K562 (cell line): ENCODE data around the gene TMEM60. TPM values are rescaled to one million over a fixed set of nuclear protein-coding genes. Genes with fewer than 3 reads are reported as not detected.

Experiments used
- CBFA2T2 ChIP-seq: fragments of 450-650 bp; conservative IDR thresholded peaks from 2 replicates; pipeline ENCODE4 v1.6.1; 2017; ENCODE audit warnings: mild to moderate bottlenecking
- CCAR2 ChIP-seq: fragments of 200-400 bp; formaldehyde crosslinking; IDR thresholded peaks from 2 replicates; pipeline ENCODE4 v1.6.1; 2017; ENCODE audit warnings: mild to moderate bottlenecking, low read depth, low read length
- CREB1 ChIP-seq, 2 experiments: sonication (generic) in 1 of 2; formaldehyde crosslinking in 1 of 2; IDR thresholded peaks; 2 replicates each; pipeline versions ENCODE4 v1.6.1 to v1.8.0; 2012 to 2022; ENCODE audit warnings: inconsistent platforms in 1 of 2, mild to moderate bottlenecking in 1 of 2, missing genetic modification reagents in 1 of 2, moderate library complexity in 1 of 2
- FOXA3 ChIP-seq, 2 experiments: fragments of 450-650 bp in 1 of 2; sonication (generic) in 1 of 2; formaldehyde crosslinking; IDR thresholded peaks in 1 of 2; conservative IDR thresholded peaks in 1 of 2; 2 replicates each; pipeline versions ENCODE4 v1.4.0 to v1.8.0; 2020 to 2022; ENCODE audit warnings: mild to moderate bottlenecking in 2 of 2, missing genetic modification reagents in 1 of 2
- FOXK2 ChIP-seq, 2 experiments: fragments of 450-650 bp; IDR thresholded peaks in 1 of 2; conservative IDR thresholded peaks in 1 of 2; 2 replicates each; pipeline ENCODE4 v1.6.1; 2016; ENCODE audit warnings: low read depth in 2 of 2, mild to moderate bottlenecking in 1 of 2
- KLF10 ChIP-seq: fragments of 250-450 bp; sonication (Bioruptor Pico); IDR thresholded peaks from 2 replicates; pipeline ENCODE4 v1.6.1; 2021; ENCODE audit warnings: matching md5 sums
- MAFK ChIP-seq: IDR thresholded peaks from 2 replicates; pipeline ENCODE4 v1.6.1; 2011; ENCODE audit warnings: low read length, improper control_type of control experiment
- NR1H2 ChIP-seq: sonication (generic); formaldehyde crosslinking; IDR thresholded peaks from 2 replicates; pipeline ENCODE4 v1.4.0; 2020; ENCODE audit warnings: mild to moderate bottlenecking, missing genetic modification reagents
- PML ChIP-seq: IDR thresholded peaks from 2 replicates; pipeline ENCODE4 v1.6.1; 2012; ENCODE audit warnings: low read length, inconsistent platforms
- POLR2G ChIP-seq: fragments of 200-400 bp; formaldehyde crosslinking; IDR thresholded peaks from 2 replicates; pipeline ENCODE4 v1.6.1; 2017; ENCODE audit warnings: low read depth, mild to moderate bottlenecking, antibody characterized with exemption, low read length, moderate library complexity
- RCOR1 ChIP-seq, 2 experiments: IDR thresholded peaks; 2 replicates each; pipeline ENCODE4 v1.6.1; 2012; ENCODE audit warnings: low read depth in 2 of 2, low read length in 2 of 2, borderline replicate concordance in 1 of 2, improper control_type of control experiment in 1 of 2
- ZBTB17 ChIP-seq: fragments of 450-650 bp; formaldehyde crosslinking; IDR thresholded peaks from 2 replicates; pipeline ENCODE4 v1.4.0; 2020; ENCODE audit warnings: mild to moderate bottlenecking
- ZMIZ1 ChIP-seq, 2 experiments: fragments of 150-350 bp in 1 of 2; IDR thresholded peaks; 2 replicates each; pipeline ENCODE4 v1.6.1; 2012 to 2016; ENCODE audit warnings: low read depth in 2 of 2, low read length in 2 of 2, mild to moderate bottlenecking in 1 of 2, moderate library complexity in 1 of 2
- ZNF76 ChIP-seq: fragments of 250-450 bp; sonication (Bioruptor Pico); IDR thresholded peaks from 2 replicates; pipeline ENCODE4 v1.4.0; 2020; ENCODE audit warnings: mild to moderate bottlenecking, moderate library complexity, borderline replicate concordance
- polyA plus RNA-seq, 8 experiments: library from polyadenylated mRNA; depleted of rRNA in 4 of 8; stranded (reverse) in 5 of 8; unstranded in 3 of 8; fragments of >200 nt; fragmentation: Nextera tagmentation in 2 of 8; fragmentation: Illumina TruSeq in 1 of 8; extraction: Ambion mirVana in 2 of 8; extraction: Trizol in 1 of 8; gene quantifications; 2 replicates each; pipeline versions ENCODE4 v1.2.1 to v1.2.3, GENCODE V29; 2011 to 2014; ENCODE audit warnings: inconsistent platforms in 1 of 8, missing spikeins in 1 of 8
- total RNA-seq, 7 experiments: library from RNA; depleted of rRNA in 6 of 7; stranded (reverse); fragments of >200 nt in 6 of 7; fragmentation: Illumina TruSeq in 2 of 7; extraction: Trizol in 2 of 7; gene quantifications; 2 replicates each; pipeline versions ENCODE4 v1.2.1 to v1.2.3, GENCODE V29; 2011 to 2021; ENCODE audit warnings: low replicate concordance in 1 of 7
- TF ChIP-seq, protein P1 (sequence below): fragments of 450-650 bp; IDR thresholded peaks from 2 replicates; pipeline ENCODE4 v1.6.1; 2017; ENCODE audit warnings: antibody characterized with exemption, mild to moderate bottlenecking
- TF ChIP-seq, protein P2 (sequence below): sonication (generic); formaldehyde crosslinking; IDR thresholded peaks from 2 replicates; pipeline ENCODE4 v1.4.0; 2020; ENCODE audit warnings: mild to moderate bottlenecking, missing genetic modification reagents

The TMEM60 gene
- total and polyA plus RNA-seq, 9 of the 15 experiments (the other 6 are each of a cell fraction or from before 2014, with no cell fraction given), result 12.5 to 140 (median 38.4) TPM

- TF ChIP-seq ZMIZ1 (IDR thresholded peaks at IDR 0.05; ENCODE audit: low read depth in 2 of 2, low read length in 2 of 2), result no peak
- peak in 1 of 2 experiments; percentile 18; a peak in 1 of 4 replicates for TF ChIP-seq FOXA3 (CRISPR knock-in tag; conservative IDR thresholded peaks at IDR 0.05 in 1 of 2, IDR thresholded peaks at IDR 0.05 in 1 of 2)
- TF ChIP-seq ZNF76 (CRISPR knock-in tag), result no peak
- 0 out of 4 replicates have a peak, but pooled peaks of 1 of the 2 experiments have one; percentile 26 for TF ChIP-seq RCOR1 (IDR thresholded peaks at IDR 0.05; ENCODE audit: borderline replicate concordance in 1 of 2, low read depth in 2 of 2, low read length in 2 of 2)
- TF ChIP-seq CREB1 (IDR thresholded peaks at IDR 0.05), result no peak; the same call in 1 of the 2 replicates
- peak; percentile 20; the same call in 1 of the 2 replicates for TF ChIP-seq CREB1 (CRISPR knock-in tag; IDR thresholded peaks at IDR 0.05)
- TF ChIP-seq FOXK2 (conservative IDR thresholded peaks at IDR 0.05 in 1 of 2, IDR thresholded peaks at IDR 0.05 in 1 of 2; ENCODE audit: low read depth in 2 of 2), result peak; percentile 73 to 76; a peak in 2 of 4 replicates
- TF ChIP-seq MAFK, result no peak
- no peak for TF ChIP-seq NR1H2
- TF ChIP-seq POLR2G, result peak; percentile 76
- TF ChIP-seq, protein P1, sequence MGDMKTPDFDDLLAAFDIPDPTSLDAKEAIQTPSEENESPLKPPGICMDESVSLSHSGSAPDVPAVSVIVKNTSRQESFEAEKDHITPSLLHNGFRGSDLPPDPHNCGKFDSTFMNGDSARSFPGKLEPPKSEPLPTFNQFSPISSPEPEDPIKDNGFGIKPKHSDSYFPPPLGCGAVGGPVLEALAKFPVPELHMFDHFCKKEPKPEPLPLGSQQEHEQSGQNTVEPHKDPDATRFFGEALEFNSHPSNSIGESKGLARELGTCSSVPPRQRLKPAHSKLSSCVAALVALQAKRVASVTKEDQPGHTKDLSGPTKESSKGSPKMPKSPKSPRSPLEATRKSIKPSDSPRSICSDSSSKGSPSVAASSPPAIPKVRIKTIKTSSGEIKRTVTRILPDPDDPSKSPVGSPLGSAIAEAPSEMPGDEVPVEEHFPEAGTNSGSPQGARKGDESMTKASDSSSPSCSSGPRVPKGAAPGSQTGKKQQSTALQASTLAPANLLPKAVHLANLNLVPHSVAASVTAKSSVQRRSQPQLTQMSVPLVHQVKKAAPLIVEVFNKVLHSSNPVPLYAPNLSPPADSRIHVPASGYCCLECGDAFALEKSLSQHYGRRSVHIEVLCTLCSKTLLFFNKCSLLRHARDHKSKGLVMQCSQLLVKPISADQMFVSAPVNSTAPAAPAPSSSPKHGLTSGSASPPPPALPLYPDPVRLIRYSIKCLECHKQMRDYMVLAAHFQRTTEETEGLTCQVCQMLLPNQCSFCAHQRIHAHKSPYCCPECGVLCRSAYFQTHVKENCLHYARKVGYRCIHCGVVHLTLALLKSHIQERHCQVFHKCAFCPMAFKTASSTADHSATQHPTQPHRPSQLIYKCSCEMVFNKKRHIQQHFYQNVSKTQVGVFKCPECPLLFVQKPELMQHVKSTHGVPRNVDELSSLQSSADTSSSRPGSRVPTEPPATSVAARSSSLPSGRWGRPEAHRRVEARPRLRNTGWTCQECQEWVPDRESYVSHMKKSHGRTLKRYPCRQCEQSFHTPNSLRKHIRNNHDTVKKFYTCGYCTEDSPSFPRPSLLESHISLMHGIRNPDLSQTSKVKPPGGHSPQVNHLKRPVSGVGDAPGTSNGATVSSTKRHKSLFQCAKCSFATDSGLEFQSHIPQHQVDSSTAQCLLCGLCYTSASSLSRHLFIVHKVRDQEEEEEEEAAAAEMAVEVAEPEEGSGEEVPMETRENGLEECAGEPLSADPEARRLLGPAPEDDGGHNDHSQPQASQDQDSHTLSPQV, result no peak
- TF ChIP-seq KLF10 (CRISPR knock-in tag), result no peak
- TF ChIP-seq CCAR2, result no peak
- TF ChIP-seq, protein P2, sequence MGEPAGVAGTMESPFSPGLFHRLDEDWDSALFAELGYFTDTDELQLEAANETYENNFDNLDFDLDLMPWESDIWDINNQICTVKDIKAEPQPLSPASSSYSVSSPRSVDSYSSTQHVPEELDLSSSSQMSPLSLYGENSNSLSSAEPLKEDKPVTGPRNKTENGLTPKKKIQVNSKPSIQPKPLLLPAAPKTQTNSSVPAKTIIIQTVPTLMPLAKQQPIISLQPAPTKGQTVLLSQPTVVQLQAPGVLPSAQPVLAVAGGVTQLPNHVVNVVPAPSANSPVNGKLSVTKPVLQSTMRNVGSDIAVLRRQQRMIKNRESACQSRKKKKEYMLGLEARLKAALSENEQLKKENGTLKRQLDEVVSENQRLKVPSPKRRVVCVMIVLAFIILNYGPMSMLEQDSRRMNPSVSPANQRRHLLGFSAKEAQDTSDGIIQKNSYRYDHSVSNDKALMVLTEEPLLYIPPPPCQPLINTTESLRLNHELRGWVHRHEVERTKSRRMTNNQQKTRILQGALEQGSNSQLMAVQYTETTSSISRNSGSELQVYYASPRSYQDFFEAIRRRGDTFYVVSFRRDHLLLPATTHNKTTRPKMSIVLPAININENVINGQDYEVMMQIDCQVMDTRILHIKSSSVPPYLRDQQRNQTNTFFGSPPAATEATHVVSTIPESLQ (CRISPR knock-in tag), result no peak
- TF ChIP-seq ZBTB17 (CRISPR knock-in tag), result 0 out of 2 replicates have a peak, but pooled peaks have one; percentile 12
- no peak for TF ChIP-seq CBFA2T2
- 0 out of 2 replicates have a peak, but pooled peaks have one; percentile 11 for TF ChIP-seq PML
Observed at GRCh38 chr7:77799078-77799964, 1.1 kb upstream of the TMEM60 start (continued).
